Lower leg skin (tissue), 3 donors: ENCODE results near the gene ARHGAP44.

Experiments
- CTCF ChIP-seq, 3 donors: fragments of 450-650 bp; IDR thresholded peaks; one replicate each; pipeline ENCODE4 v1.5.1; 2016; ENCODE audit warnings: antibody characterized with exemption in 3 of 3, mild to moderate bottlenecking in 3 of 3, moderate library complexity in 2 of 3
- POLR2A ChIP-seq, 2 donors: fragments of 450-650 bp; IDR thresholded peaks; one replicate each; pipeline ENCODE4 v1.6.1; 2016 to 2017; ENCODE audit warnings: antibody characterized with exemption in 2 of 2, mild to moderate bottlenecking in 1 of 2, moderate library complexity in 1 of 2

- TF ChIP-seq CTCF (IDR thresholded peaks at IDR 0.05) (no peak), POLR2A (IDR thresholded peaks at IDR 0.05) (no peak)
Measured at GRCh38 chr17:12940699-12941098, 151.4 kb downstream of the ARHGAP44 start.
